HEK293 (cell line): ENCODE results near the gene ANKRD16.

Source experiments
- CTCF ChIA-PET: fragments of 350-600 bp; formaldehyde crosslinking; extraction: SDS; loops from one replicate; lab custom pipeline; 2021; ENCODE audit warnings: antibody characterized with exemption; lab: Yijun Ruan, JAX
- POLR2A ChIA-PET: fragments of 300-600 bp; formaldehyde crosslinking; extraction: SDS; loops from one replicate; lab custom pipeline; 2020; ENCODE audit warnings: antibody characterized with exemption, inconsistent platforms; lab: Yijun Ruan, JAX
- H3K27ac ChIP-seq: fragments of 200-500 bp; sonication (Bioruptor generic); 2 replicates; pipeline ENCODE4 v1.5.1; 2014; ENCODE audit warnings: low read depth, low read length, control low read depth, inconsistent platforms; ENCODE audit errors: extremely low read depth
- H3K36me3 ChIP-seq, 2 experiments: fragments of 200-500 bp in 1 of 2; sonication (Bioruptor generic) in 1 of 2; 1 replicate in 1 of 2; 2 replicates in 1 of 2; pipeline ENCODE4 v1.5.1; 2014 to 2017; ENCODE audit warnings: inconsistent platforms in 2 of 2, low read length in 2 of 2; ENCODE audit not compliant: control insufficient read depth in 2 of 2, insufficient read depth in 1 of 2
- H3K4me1 ChIP-seq: fragments of 200-500 bp; sonication (Bioruptor generic); 2 replicates; pipeline ENCODE4 v1.5.1; 2014; ENCODE audit warnings: mild to moderate bottlenecking, low read length, inconsistent platforms; ENCODE audit not compliant: control insufficient read depth, insufficient read depth
- H3K4me3 ChIP-seq: 2 replicates; pipeline ENCODE4 v1.5.1; 2011; ENCODE audit warnings: low read depth, mild to moderate bottlenecking, control low read depth, low read length, moderate library complexity
- H3K9me3 ChIP-seq: fragments of 200-500 bp; sonication (Bioruptor generic); 2 replicates; pipeline ENCODE4 v1.5.1; 2014; ENCODE audit warnings: low read depth, low read length, inconsistent platforms; ENCODE audit not compliant: control insufficient read depth, insufficient read depth
- GLI2 ChIP-seq: fragments of 450-650 bp; formaldehyde crosslinking; IDR thresholded peaks from 2 replicates; pipeline ENCODE4; 2017; ENCODE audit warnings: missing biosample characterization, missing genetic modification characterization, low read depth, borderline replicate concordance
- IKZF3 ChIP-seq: fragments of 450-650 bp; IDR thresholded peaks from 2 replicates; pipeline ENCODE4 v1.5.0; 2018; ENCODE audit warnings: missing biosample characterization, mild to moderate bottlenecking, missing genetic modification characterization, moderate library complexity
- ZNF10 ChIP-seq: fragments of 450-650 bp; formaldehyde crosslinking; IDR thresholded peaks from 2 replicates; pipeline ENCODE4 v1.5.1; 2017; ENCODE audit warnings: missing biosample characterization, missing genetic modification characterization
- ZNF155 ChIP-seq: fragments of 450-650 bp; formaldehyde crosslinking; IDR thresholded peaks from 2 replicates; pipeline ENCODE4 v1.5.1; 2016; ENCODE audit warnings: missing biosample characterization, missing genetic modification characterization
- ZNF214 ChIP-seq: fragments of 450-650 bp; formaldehyde crosslinking; IDR thresholded peaks from 2 replicates; pipeline ENCODE4 v1.5.1; 2017; ENCODE audit warnings: missing biosample characterization, mild to moderate bottlenecking, missing genetic modification characterization, borderline replicate concordance
- ZNF341 ChIP-seq: fragments of 450-650 bp; formaldehyde crosslinking; IDR thresholded peaks from 2 replicates; pipeline ENCODE4; 2016; ENCODE audit warnings: low read depth, missing biosample characterization, missing genetic modification characterization
- ZNF433 ChIP-seq: fragments of 450-650 bp; formaldehyde crosslinking; IDR thresholded peaks from 2 replicates; pipeline ENCODE4 v1.5.1; 2016; ENCODE audit warnings: missing biosample characterization, missing genetic modification characterization, low read depth
- ZNF626 ChIP-seq: fragments of 450-650 bp; sonication (Bioruptor Pico); formaldehyde crosslinking; IDR thresholded peaks from 2 replicates; pipeline ENCODE4 v1.5.1; 2018; ENCODE audit warnings: missing biosample characterization, missing genetic modification characterization, inconsistent platforms
- ZNF776 ChIP-seq: fragments of 450-650 bp; formaldehyde crosslinking; IDR thresholded peaks from 2 replicates; pipeline ENCODE4 v1.5.0; 2017; ENCODE audit warnings: missing biosample characterization, missing genetic modification characterization, borderline replicate concordance
- TF ChIP-seq, protein P1 (sequence below): fragments of 450-650 bp; formaldehyde crosslinking; IDR thresholded peaks from 2 replicates; pipeline ENCODE4 v1.5.1; 2016; ENCODE audit warnings: missing biosample characterization, missing genetic modification characterization, borderline replicate concordance
- TF ChIP-seq, protein P2 (sequence below): fragments of 450-650 bp; formaldehyde crosslinking; IDR thresholded peaks from 2 replicates; pipeline ENCODE4 v1.5.1; 2016; ENCODE audit warnings: missing biosample characterization, missing genetic modification characterization
- TF ChIP-seq, protein P3 (sequence below): fragments of 450-650 bp; formaldehyde crosslinking; IDR thresholded peaks from 2 replicates; pipeline ENCODE4 v1.5.1; 2017; ENCODE audit warnings: missing biosample characterization, missing genetic modification characterization
- TF ChIP-seq, protein P4 (sequence below): fragments of 450-650 bp; formaldehyde crosslinking; conservative IDR thresholded peaks from 2 replicates; pipeline ENCODE4 v1.5.1; 2016; ENCODE audit warnings: low read depth, missing biosample characterization, missing genetic modification characterization
- TF ChIP-seq, protein P5 (sequence below): fragments of 450-650 bp; formaldehyde crosslinking; IDR thresholded peaks from 2 replicates; pipeline ENCODE4 v1.5.1; 2016; ENCODE audit warnings: missing biosample characterization, missing genetic modification characterization

Gene ANKRD16

DNA sequence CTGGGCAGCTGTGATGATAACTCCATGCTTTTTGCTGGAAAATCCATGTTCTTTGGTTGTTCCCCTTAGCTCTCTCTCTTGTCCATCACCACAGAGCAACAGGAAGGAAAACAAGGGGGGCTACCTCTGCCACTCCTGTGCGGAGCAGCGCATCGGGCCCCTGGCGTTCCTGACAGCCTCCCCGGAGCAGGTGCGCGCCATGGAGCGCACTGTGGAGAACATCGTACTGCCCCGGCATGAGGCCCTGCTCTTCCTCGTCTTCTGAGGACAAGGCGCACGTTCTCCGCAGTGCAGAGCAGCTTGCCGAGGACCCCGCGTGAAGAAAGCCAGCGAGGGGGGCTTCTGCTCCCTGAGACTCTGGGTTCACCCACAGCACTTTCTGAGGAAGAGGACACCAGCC is 47.3 kb upstream of the ANKRD16 start (continued):
- TF ChIP-seq, protein P1, sequence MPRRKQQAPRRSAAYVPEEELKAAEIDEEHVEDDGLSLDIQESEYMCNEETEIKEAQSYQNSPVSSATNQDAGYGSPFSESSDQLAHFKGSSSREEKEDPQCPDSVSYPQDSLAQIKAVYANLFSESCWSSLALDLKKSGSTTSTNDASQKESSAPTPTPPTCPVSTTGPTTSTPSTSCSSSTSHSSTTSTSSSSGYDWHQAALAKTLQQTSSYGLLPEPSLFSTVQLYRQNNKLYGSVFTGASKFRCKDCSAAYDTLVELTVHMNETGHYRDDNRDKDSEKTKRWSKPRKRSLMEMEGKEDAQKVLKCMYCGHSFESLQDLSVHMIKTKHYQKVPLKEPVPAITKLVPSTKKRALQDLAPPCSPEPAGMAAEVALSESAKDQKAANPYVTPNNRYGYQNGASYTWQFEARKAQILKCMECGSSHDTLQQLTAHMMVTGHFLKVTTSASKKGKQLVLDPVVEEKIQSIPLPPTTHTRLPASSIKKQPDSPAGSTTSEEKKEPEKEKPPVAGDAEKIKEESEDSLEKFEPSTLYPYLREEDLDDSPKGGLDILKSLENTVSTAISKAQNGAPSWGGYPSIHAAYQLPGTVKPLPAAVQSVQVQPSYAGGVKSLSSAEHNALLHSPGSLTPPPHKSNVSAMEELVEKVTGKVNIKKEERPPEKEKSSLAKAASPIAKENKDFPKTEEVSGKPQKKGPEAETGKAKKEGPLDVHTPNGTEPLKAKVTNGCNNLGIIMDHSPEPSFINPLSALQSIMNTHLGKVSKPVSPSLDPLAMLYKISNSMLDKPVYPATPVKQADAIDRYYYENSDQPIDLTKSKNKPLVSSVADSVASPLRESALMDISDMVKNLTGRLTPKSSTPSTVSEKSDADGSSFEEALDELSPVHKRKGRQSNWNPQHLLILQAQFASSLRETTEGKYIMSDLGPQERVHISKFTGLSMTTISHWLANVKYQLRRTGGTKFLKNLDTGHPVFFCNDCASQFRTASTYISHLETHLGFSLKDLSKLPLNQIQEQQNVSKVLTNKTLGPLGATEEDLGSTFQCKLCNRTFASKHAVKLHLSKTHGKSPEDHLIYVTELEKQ = no peak
- TF ChIP-seq ZNF626 (tag by site-specific recombination) = no peak
- no peak for TF ChIP-seq ZNF10 (tag by site-specific recombination)
- no peak for TF ChIP-seq ZNF433
- no peak for TF ChIP-seq ZNF776 (tag by site-specific recombination)
- no peak for TF ChIP-seq ZNF155 (tag by site-specific recombination)
- TF ChIP-seq, protein P2, sequence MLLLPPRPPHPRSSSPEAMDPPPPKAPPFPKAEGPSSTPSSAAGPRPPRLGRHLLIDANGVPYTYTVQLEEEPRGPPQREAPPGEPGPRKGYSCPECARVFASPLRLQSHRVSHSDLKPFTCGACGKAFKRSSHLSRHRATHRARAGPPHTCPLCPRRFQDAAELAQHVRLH = no peak

DNA sequence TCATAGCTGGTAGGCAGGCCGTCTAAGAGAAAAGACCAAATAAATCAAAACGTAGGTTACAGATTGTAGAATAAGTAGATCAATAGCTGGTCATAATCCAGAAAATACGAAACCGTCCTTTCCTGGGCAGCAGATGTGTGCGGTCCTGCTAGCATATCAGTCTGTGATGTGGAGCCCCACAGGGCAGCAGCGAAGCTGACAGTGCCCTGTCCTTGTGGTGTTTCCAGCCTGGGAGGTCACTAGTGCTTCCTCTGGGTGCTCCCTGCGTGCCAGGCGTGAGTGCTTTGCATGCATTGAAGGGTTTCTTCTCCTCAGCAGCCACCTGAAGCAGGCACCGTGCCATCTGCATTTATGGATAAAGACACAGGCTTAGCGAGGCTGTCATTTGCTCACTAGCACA is 45.9 kb upstream of the ANKRD16 start:
- ChIA-PET POLR2A (no interaction called here), CTCF (no interaction called here)
- Histone ChIP-seq H3K4me1 (no peaks in the 10 kb centered on the region), H3K9me3 (no peaks in the 10 kb centered on the region), H3K4me3 (no peak overlapping the region), H3K27ac (no peak overlapping the region), H3K36me3 (peaks cover 26 to 69% of the 10 kb centered on the region in 2 experiments)
- TF ChIP-seq, protein P3, sequence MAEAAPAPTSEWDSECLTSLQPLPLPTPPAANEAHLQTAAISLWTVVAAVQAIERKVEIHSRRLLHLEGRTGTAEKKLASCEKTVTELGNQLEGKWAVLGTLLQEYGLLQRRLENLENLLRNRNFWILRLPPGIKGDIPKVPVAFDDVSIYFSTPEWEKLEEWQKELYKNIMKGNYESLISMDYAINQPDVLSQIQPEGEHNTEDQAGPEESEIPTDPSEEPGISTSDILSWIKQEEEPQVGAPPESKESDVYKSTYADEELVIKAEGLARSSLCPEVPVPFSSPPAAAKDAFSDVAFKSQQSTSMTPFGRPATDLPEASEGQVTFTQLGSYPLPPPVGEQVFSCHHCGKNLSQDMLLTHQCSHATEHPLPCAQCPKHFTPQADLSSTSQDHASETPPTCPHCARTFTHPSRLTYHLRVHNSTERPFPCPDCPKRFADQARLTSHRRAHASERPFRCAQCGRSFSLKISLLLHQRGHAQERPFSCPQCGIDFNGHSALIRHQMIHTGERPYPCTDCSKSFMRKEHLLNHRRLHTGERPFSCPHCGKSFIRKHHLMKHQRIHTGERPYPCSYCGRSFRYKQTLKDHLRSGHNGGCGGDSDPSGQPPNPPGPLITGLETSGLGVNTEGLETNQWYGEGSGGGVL (tag by site-specific recombination) = no peak
- TF ChIP-seq GLI2 (tag by site-specific recombination) = no peak
- no peak for TF ChIP-seq ZNF341 (tag by site-specific recombination)
- TF ChIP-seq ZNF214 (tag by site-specific recombination) = no peak
- TF ChIP-seq, protein P4, sequence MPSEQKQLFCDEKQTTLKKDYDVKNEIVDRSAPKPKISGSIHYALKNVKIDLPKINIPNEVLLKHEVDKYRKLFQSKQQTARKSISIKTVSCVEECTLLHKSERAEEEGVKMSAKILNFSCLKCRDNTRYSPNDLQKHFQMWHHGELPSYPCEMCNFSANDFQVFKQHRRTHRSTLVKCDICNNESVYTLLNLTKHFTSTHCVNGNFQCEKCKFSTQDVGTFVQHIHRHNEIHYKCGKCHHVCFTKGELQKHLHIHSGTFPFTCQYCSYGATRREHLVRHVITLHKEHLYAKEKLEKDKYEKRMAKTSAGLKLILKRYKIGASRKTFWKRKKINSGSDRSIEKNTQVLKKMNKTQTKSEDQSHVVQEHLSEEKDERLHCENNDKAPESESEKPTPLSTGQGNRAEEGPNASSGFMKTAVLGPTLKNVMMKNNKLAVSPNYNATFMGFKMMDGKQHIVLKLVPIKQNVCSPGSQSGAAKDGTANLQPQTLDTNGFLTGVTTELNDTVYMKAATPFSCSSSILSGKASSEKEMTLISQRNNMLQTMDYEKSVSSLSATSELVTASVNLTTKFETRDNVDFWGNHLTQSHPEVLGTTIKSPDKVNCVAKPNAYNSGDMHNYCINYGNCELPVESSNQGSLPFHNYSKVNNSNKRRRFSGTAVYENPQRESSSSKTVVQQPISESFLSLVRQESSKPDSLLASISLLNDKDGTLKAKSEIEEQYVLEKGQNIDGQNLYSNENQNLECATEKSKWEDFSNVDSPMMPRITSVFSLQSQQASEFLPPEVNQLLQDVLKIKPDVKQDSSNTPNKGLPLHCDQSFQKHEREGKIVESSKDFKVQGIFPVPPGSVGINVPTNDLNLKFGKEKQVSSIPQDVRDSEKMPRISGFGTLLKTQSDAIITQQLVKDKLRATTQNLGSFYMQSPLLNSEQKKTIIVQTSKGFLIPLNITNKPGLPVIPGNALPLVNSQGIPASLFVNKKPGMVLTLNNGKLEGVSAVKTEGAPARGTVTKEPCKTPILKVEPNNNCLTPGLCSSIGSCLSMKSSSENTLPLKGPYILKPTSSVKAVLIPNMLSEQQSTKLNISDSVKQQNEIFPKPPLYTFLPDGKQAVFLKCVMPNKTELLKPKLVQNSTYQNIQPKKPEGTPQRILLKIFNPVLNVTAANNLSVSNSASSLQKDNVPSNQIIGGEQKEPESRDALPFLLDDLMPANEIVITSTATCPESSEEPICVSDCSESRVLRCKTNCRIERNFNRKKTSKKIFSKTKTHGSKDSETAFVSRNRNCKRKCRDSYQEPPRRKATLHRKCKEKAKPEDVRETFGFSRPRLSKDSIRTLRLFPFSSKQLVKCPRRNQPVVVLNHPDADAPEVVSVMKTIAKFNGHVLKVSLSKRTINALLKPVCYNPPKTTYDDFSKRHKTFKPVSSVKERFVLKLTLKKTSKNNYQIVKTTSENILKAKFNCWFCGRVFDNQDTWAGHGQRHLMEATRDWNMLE (tag by site-specific recombination) = no peak
- no peak for TF ChIP-seq IKZF3 (tag by site-specific recombination)
- TF ChIP-seq, protein P5, sequence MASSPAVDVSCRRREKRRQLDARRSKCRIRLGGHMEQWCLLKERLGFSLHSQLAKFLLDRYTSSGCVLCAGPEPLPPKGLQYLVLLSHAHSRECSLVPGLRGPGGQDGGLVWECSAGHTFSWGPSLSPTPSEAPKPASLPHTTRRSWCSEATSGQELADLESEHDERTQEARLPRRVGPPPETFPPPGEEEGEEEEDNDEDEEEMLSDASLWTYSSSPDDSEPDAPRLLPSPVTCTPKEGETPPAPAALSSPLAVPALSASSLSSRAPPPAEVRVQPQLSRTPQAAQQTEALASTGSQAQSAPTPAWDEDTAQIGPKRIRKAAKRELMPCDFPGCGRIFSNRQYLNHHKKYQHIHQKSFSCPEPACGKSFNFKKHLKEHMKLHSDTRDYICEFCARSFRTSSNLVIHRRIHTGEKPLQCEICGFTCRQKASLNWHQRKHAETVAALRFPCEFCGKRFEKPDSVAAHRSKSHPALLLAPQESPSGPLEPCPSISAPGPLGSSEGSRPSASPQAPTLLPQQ = no peak
